KMS-11 (cell line): Measurements from ENCODE around the gene TMEM163.

Experiments used
- H2AFZ ChIP-seq: fragments of 200-600 bp; sonication (generic); 2 replicates; pipeline ENCODE4 v1.6.1; 2016; ENCODE audit warnings: antibody characterized with exemption, mixed run types, low read depth
- H3K27ac ChIP-seq: fragments of 200-600 bp; sonication (generic); 2 replicates; pipeline ENCODE4 v1.6.1; 2016; ENCODE audit warnings: mild to moderate bottlenecking, mixed run types
- H3K27me3 ChIP-seq: fragments of 200-600 bp; sonication (generic); 2 replicates; pipeline ENCODE4 v1.6.1; 2017; ENCODE audit warnings: mild to moderate bottlenecking, low read depth, mixed run types, moderate library complexity; ENCODE audit not compliant: insufficient read depth
- H3K36me3 ChIP-seq: fragments of 200-600 bp; sonication (generic); 2 replicates; pipeline ENCODE4 v1.6.1; 2017; ENCODE audit warnings: mild to moderate bottlenecking, mixed run types; ENCODE audit not compliant: insufficient read depth
- H3K4me1 ChIP-seq: fragments of 200-600 bp; sonication (generic); 2 replicates; pipeline ENCODE4 v1.6.1; 2016; ENCODE audit warnings: mild to moderate bottlenecking, low read depth, mixed run types; ENCODE audit not compliant: poor library complexity, severe bottlenecking
- H3K4me2 ChIP-seq: fragments of 200-600 bp; sonication (generic); 2 replicates; pipeline ENCODE4 v1.7.0; 2016; ENCODE audit warnings: mild to moderate bottlenecking, mixed run types
- H3K4me3 ChIP-seq: fragments of 200-600 bp; sonication (generic); IDR thresholded peaks from 2 replicates; pipeline ENCODE4 v1.6.1; 2017; ENCODE audit warnings: low read depth, low read length, mixed read lengths; ENCODE audit not compliant: insufficient read depth
- H3K79me2 ChIP-seq: fragments of 200-600 bp; sonication (generic); 2 replicates; pipeline ENCODE4 v1.6.1; 2016; ENCODE audit warnings: low read depth, mixed run types; ENCODE audit not compliant: insufficient read depth
- H3K9ac ChIP-seq: fragments of 200-600 bp; sonication (generic); 2 replicates; pipeline ENCODE4 v1.6.1; 2016; ENCODE audit warnings: mild to moderate bottlenecking, mixed run types
- H4K20me1 ChIP-seq: fragments of 200-600 bp; sonication (generic); 2 replicates; pipeline ENCODE4 v1.6.1; 2016; ENCODE audit warnings: mild to moderate bottlenecking, mixed run types; ENCODE audit not compliant: insufficient read depth
- TF ChIP-seq, protein P1 (sequence below): fragments of 200-600 bp; sonication (generic); conservative IDR thresholded peaks from 2 replicates; pipeline ENCODE4 v1.6.1; 2017; ENCODE audit warnings: low read depth, mild to moderate bottlenecking, antibody characterized with exemption, low read length, moderate library complexity, mixed read lengths

Gene TMEM163

DNA sequence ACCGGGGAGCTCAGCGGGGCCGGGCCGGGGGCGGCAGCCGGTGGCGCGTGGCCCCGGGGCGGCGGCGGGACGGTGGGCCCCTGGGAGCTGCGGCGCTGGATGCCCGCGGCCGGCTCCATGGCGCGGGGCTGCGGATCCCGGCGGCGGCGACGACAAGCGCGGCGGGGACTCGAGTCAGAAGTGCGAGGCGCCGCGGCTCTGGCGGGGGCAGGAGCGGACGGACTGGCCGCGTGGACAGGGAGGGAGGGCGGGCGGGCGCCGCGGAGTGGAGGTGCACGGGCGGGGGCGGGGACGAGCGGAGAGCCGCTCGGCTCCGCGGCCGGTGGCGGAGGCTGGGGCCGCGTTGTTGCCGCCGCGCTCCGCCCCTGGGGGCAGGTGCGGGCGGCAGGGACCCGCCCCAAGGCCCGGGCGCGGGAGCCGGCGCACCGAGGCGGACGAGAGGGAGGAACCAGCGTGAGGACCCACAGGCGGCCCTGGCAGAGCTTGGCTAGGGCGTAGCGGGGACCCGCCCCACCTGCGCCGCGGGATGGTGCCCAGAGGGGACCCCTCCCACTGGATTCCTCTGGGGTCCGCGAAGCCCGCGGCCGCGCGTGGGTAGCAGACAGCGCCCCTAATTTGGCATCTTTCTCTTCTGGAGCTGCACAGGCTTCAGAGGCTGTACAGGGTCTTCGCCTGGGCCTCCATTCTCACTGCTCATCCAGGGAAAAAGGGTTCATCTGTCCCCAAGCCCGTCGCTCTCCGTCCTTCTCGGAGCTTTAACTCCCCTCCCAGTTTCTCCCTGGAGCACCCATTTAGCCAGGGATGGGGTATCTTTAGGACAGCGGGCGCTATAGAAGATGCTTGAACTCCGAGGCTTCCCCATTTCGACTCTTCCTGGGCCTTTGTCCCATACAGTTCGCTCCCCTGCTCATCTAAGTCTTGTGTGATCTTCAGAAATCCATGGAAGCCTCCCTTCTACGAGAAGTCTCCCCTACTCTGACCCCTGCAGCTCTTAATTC, at the start of gene TMEM163:
Gene TMEM163, minus strand, starts transcription at position 184 of the 998 bp plus-strand sequence.
- no peaks in the 10 kb centered on the region for H3K4me1 ChIP-seq
- H2AFZ ChIP-seq: peak within 1 kb of the TSS; percentile 44; the same call in 1 of the 2 replicates
- peak within 1 kb of the TSS; percentile 29; the same call in 1 of the 2 replicates for H3K4me2 ChIP-seq
- no peak within 1 kb of the TSS for H3K27ac ChIP-seq
- TF ChIP-seq, protein P1, sequence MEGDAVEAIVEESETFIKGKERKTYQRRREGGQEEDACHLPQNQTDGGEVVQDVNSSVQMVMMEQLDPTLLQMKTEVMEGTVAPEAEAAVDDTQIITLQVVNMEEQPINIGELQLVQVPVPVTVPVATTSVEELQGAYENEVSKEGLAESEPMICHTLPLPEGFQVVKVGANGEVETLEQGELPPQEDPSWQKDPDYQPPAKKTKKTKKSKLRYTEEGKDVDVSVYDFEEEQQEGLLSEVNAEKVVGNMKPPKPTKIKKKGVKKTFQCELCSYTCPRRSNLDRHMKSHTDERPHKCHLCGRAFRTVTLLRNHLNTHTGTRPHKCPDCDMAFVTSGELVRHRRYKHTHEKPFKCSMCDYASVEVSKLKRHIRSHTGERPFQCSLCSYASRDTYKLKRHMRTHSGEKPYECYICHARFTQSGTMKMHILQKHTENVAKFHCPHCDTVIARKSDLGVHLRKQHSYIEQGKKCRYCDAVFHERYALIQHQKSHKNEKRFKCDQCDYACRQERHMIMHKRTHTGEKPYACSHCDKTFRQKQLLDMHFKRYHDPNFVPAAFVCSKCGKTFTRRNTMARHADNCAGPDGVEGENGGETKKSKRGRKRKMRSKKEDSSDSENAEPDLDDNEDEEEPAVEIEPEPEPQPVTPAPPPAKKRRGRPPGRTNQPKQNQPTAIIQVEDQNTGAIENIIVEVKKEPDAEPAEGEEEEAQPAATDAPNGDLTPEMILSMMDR: no peak
- H3K79me2 ChIP-seq: no peaks in the 10 kb centered on the region
- H3K4me3 ChIP-seq: no peak within 1 kb of the TSS
- H3K36me3 ChIP-seq: no peaks in the 10 kb centered on the region
- H3K9ac ChIP-seq: no peak within 1 kb of the TSS
- no peaks in the 10 kb centered on the region for H4K20me1 ChIP-seq
- H3K27me3 ChIP-seq: no peaks in the 10 kb centered on the region

DNA sequence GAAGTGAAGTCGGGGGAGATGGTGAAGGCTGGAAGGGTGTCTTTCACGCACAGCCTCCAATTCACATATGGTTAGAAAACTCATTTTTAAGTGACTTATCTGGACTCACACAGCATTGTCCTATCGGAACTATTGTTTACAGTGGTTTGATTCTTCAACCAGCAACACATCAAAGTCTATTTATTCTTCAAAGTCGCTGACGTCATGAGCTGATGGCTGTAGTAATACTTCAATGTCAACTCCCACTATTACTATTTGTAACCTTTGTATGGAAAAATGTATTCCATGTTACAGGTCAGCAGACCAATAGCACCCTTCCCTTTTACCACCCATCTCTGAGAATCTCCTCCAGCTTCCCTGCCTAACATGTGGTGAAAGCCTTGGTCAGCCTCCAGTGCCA, 47.8 kb upstream of the TMEM163 start:
- Histone ChIP-seq H3K9ac (no peak overlapping the region), H3K36me3 (no peaks in the 10 kb centered on the region), H4K20me1 (no peaks in the 10 kb centered on the region), H3K4me1 (no peaks in the 10 kb centered on the region), H3K4me3 (no peak overlapping the region), H3K27me3 (no peaks in the 10 kb centered on the region), H3K4me2 (no peak overlapping the region), H3K27ac (no peak overlapping the region), H2AFZ (no peak overlapping the region), H3K79me2 (no peaks in the 10 kb centered on the region)
- TF ChIP-seq, protein P1: no peak

- H3K36me3 ChIP-seq: no peaks in the 10 kb centered on the region
- no peak overlapping the region for H2AFZ ChIP-seq
- TF ChIP-seq, protein P1: no peak
- no peak overlapping the region for H3K27ac ChIP-seq
- no peaks in the 10 kb centered on the region for H3K27me3 ChIP-seq
- H3K4me1 ChIP-seq: no peaks in the 10 kb centered on the region
- no peaks in the 10 kb centered on the region for H4K20me1 ChIP-seq
- H3K79me2 ChIP-seq: no peaks in the 10 kb centered on the region
- no peak overlapping the region for H3K9ac ChIP-seq
- H3K4me3 ChIP-seq: no peak overlapping the region
- no peak overlapping the region for H3K4me2 ChIP-seq
Observed at GRCh38 chr2:134765987-134766386, 47.2 kb upstream of the TMEM163 start.

- Histone ChIP-seq H3K79me2 (no peaks in the 10 kb centered on the region), H3K36me3 (no peaks in the 10 kb centered on the region), H3K4me1 (no peaks in the 10 kb centered on the region), H3K27me3 (no peaks in the 10 kb centered on the region), H3K9ac (no peak overlapping the region), H3K4me2 (no peak overlapping the region), H4K20me1 (no peaks in the 10 kb centered on the region), H3K27ac (no peak overlapping the region), H3K4me3 (no peak overlapping the region), H2AFZ (no peak overlapping the region)
- TF ChIP-seq, protein P1: no peak
Observed at GRCh38 chr2:134764164-134764563, 45.4 kb upstream of the TMEM163 start.
